ENCODE data around the gene LHX3.

The LHX3 gene

GRCh38 chr9:136177224-136177623, 27.7 kb downstream of the LHX3 start:
- DNase-seq (ENCODE audit: low spot score) = no peak

DNA sequence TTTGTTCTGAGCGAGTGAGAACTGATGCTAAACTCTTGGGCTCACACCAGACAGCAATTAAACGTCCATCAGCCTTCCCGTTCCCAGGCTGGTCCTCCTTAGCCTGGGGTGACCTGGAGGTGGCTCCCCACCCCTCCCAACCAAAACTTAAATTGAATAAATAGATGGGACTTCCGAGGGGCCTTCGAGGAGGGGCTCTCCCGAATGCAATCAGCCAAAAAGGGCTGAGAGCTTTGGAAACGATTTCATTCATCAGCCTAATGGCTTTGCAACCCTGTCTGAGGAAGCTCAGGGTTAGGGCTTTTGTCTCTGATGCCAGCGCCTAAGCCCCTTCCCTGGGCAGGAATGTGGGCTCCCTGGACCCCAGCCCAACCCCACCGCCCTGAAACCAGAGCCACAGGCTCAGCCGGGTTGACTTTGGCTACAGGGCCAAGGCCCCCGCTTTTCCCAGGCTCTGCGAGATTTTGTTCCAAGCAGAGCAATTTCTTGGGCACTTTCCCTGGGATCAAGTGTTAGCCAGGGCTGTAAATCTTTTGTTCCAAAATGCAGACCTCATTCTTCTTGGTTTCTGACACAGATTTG, 29.2 kb downstream of the LHX3 start:
- DNase-seq (ENCODE audit: low spot score) = no peak

DNA sequence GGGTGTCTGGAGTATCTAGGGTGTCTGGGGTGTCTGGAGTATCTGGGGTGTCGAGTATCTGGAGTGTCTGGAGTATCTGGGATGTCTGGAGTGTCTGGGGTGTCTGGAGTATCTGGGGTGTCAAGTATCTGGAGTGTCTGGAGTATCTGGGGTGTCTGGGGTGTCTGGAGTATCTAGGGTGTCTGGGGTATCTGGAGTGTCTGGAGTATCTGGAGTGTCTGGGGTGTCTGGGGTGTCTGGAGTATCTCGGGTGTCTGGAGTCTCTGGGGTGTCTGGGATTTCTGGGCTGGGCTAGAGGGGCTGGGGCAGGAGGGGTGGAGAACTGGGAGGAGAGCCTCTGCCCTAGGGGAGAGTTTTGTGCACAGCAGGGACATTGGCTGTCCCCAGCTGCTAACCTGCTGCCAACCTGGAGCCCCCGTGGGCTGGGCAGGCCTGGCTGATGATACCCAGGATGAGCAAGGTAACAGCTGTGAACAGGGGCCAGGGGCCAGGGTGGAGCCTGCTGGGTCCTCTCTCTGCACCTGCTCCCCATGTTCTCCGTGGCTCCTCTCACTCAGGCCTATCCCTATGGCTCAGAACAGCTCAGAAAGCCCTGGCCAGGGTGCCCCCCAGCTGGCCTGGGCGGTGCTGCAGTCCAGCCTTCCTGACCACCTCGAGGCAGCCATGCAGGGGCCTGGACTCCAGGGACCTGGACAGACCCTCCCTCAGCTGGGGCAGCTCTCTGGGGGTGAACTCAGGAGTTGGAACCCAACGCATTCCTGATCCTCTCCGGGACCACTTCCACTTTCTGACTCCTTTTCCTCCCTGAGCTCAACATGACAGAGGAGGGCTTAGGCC, 29.9 kb downstream of the LHX3 start:
- no peak for DNase-seq (ENCODE audit: low spot score)

GRCh38 chr9:136173648-136174290, 31.2 kb downstream of the LHX3 start:
- DNase-seq (ENCODE audit: low spot score) = no peak

DNA sequence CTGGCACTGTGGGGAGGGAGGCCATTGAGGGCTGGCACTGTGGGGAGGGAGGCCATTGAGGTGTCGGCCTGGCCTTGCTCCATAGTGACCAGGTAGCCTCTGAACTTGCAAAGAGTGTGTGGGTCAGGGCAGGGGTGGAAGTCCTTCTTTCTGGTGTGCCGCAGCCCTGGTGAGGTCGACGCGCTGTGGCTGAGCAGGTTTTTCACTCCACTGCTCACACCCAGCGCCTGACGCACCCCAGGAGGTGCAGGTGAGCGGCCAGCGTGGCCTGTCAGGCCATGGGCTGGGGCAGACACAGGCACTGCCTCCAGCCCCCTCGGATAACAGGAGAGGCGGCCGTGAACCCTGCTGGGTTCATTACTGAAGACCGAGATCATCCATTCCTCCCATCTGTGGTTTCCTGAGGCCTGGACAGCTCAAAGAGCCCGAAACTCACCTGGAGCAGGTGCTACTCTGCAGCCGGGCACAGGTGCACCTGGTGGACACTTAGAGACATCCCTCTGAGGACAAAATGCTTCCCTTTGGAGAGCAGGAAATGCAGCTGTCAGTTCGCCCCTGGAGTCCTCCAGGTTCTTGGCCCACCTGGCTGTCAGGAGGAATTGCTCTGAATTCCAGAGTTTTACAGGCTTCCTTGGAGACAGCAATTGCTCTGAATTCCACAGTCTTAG, 32.4 kb downstream of the LHX3 start:
- DNase-seq (ENCODE audit: low spot score) = peak; percentile 26

DNA sequence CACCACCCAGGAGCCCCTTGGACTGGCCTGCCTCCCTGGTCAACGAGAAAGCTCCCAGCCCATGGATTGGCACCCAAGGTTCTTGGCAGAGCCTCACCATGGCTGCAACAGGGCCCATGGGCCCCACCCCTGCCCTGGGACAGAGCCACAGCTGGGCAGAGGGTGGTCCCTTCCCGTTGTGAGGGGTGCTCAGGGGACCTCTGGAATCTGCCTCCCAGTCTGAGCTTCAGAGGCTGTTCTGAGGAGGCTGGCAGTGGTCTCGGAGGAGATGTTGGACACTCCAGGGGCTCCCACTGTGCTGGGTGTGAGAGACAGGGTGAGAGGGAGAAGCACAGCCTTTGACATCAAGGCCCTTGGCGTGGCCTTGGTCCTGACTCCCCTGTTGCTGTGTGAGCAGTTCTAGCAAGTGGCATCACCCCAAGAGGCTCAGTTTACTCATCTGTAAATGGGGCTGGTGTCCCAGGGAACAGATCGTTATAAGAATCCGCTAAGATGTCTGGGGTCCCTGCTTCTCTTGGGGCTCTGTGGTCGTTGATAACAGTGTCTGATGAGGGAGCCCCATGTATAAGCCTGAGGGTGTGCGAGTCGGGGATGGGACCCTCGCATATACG, 33.0 kb downstream of the LHX3 start:
- no peak for DNase-seq (ENCODE audit: low spot score)

DNA sequence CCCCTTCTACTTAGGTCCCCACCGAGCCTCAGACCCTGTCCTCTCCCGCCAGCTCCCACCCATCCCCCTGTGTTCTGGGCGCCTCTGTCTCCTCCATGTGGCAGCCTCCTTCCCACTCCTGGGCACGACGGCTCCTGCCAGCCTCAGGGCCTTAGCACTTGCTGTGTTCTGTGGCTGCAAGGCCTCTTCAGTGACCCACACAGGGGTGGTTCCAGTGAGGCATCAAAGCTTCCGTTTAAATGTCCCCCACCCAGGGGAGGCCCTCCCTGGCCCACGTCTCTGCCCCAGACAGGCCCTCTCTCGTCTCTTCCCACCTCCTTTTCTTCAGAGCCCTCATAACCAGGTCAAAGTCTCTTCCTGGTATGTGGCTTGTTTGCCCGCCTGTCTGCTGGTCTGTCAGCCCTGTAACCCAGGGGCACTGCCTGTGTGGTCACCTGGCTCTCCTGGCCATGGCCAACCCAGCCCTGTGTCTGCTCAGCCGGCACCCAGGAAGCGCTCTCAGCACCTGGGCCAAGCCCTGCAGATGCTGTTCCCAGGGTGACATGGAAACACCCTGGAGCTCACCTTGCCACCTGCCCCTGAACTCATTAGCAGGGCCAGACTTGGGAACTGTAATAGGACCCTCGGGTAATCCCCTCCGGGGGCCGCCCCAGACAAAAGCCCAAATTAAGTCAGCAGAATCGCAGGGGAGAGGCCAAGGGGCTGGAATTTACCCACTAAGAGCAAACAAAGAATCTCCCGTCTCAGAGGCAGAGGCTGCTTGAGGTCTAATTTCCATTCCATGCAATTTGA, 33.7 kb downstream of the LHX3 start:
- peak; percentile 14 for DNase-seq (ENCODE audit: low spot score)

DNA sequence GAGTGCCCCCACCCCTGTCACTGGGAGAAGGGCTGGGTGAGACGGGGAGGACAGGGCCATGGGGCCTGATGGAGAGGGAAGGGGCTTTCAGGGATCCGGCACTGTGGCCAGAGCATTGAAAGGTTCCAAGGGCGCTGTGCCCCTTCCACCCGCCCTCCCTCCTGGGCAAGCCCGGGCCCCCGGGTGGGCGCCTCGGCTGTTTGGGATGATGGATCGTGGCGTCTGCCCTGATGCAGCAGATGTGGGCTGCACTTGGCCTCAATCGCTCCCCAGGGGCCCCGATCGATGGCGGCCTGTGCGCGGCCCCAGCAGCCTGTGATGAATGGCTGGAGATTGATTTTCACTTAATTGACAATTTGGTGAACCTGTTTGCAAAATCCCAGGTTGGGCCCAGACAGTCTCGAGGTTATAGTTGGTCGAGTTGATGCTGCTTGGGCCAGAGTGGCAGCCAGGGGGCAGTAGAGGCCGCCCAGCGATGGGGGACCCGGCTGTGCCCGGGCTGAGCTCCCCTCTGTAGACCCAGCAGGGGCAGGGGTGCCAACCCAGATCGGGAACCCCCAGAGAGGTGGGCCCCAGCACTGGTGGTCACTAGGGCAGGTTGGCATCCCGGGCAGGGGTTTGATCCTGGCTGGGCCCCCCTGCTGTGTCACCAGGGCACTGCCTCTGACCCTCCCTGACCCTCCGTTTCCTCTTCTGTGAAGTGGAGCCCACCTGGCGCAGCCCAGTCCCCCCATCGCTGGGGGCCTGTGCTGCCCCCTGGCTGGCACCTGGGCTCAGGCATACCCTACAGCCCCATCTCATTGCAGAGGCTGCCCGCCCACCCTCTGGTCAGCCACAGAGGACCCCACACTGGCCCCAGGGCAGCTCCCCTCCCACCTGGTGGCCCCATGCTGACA, 34.7 kb downstream of the LHX3 start:
- DNase-seq (ENCODE audit: low spot score) = peak; percentile 9

- no peak for DNase-seq (ENCODE audit: low spot score)
Measured at GRCh38 chr9:136169495-136169894, 35.4 kb downstream of the LHX3 start.

DNA sequence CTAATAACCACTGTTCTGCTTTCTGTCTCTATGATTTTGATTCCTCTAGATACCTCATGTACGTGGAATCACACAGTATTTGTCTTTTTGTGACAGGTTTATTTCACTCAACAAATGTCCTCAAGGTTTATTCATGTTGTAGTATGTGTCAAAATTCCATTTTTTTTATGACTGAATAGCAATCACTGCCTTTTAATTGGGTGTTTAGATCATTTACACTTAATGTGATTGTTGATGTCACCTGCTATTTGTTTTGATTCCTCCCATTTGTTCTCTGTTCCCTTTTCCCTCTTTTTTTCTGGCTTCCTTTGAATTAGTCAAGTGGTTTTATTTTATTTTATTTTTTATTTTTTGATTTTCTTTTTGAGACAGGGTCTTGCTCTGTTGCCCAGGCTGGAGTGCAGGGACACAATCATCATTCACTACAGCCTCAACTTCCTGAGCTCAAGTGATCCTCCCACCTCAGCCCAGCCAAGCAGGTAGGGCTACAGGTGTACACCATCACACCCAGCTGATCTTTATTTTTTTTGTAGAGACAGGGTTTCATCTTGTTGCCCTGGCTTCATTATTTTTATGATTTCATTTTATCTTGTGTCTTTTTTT, 41.6 kb downstream of the LHX3 start:
- no peak for DNase-seq (ENCODE audit: low spot score)

DNA sequence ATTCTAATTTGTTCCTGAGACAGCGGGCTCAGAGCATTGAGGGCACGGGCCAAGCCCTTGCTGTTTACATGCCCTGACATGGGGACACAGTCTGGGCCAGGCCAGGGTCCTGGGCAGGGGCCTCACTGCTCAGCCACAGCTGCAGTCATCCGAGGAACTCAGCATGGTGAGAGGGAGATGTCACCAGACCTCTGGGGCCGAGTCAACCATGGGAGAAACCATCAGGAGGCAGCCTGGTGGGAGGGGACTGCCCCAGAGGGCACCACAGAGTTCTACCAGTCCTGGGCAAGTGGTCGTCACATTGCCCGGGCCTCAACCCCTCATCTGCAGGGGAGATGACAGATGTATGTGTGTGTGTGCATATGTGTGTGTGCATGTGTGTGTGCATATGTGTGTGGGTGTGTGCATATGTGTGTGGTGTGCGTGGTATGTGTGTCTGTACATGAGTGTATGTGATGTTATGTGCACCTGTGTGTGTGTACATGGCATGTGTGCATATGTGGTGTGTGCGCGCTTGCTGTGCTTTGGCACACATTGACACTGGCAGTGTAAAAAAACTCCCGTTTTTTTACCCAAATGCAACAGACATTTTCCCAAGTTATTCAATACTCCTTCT, 43.8 kb downstream of the LHX3 start:
- no peak for DNase-seq (ENCODE audit: low spot score)

DNA sequence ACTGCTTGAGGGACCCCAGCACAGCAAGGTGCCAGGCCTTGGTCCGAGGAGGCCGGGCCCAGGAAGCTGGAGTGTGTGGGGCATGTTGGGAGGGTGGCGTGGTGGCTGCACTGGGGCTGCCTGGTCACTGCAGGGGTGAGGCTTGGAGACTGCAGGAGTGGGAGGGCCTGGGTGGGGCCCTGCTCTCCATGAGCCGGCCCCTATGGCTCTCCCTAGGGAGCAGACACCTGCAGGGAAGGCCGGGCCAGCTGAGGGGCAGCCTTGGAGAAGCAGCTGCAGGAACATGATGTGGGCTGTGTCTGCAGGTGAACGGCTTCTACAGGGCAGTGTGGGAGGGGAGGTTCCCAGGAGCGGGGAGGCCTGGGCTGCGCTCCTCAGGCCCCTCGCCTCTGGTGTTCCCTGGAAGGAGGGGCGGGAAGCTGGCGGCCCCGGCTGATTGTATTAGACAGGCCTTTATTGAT, 44.5 kb downstream of the LHX3 start:
- DNase-seq (ENCODE audit: low spot score) = no peak

- no peak for DNase-seq (ENCODE audit: low spot score)
Measured at GRCh38 chr9:136159851-136160250, 45.1 kb downstream of the LHX3 start.

DNA sequence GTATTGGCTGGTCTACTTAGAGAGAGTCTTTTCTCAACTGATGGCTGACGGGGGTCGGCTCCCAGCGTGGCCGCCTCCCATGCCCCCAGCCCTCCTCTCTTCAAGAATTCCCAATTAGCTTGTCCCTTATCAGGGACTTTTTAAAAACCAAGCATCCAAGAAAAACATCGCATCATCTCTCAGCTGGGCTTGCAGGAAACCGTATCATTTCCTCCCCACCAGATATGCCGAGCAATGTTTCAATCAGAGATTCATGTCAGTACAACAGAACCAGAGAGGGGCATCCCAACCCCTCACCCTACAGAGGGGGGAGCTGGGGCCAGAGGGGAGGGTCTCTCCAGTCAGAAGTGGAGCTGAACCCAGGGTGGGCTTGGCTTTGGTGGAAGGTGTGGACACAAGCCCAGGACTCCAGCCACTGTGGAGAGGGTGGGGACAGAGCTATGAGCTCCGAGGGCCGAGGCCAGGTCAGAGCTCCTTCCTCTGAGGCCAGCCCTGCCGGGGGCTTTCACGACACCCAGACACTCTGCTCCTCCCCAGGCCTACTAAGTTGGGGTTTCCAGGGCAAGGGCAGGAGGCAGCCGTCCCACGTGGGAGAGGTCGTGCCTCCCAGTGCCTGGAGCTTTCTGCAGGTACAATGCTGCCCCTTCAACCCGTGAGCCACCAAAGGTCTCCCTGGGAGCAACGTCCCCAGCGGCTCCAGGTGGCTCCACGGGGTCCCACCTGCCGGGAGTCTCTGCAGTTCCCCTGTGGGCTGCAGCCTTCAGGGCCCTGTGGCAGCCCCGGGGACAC, 47.3 kb downstream of the LHX3 start:
- no peak for DNase-seq (ENCODE audit: low spot score)

GRCh38 chr9:136156209-136157120, 48.5 kb downstream of the LHX3 start:
- DNase-seq (ENCODE audit: low spot score) = no peak

- DNase-seq (ENCODE audit: low spot score) = no peak
Measured at GRCh38 chr9:136155576-136155975, 49.4 kb downstream of the LHX3 start.

- DNase-seq (ENCODE audit: low spot score) = no peak
Measured at GRCh38 chr9:136154943-136155342, 50.0 kb downstream of the LHX3 start.
